Stimulated activated CD4-positive, alpha-beta T cell treated with anti-CD3 and anti-CD28 coated beads, Interleukin-4, amount 100 ng/mL, for 48 hours (primary cell): ENCODE data around the gene SSX4B.
"Not testable (repeated sequence)": the region's sequence is repeated elsewhere in the genome, so short reads cannot be mapped to it uniquely, and the experiment has no call there.

ENCODE experiments used
- DNase-seq, 2 donors: peaks; one replicate each; pipeline ENCODE4 v3.0.0-alpha.2; 2020; ENCODE audit warnings: low read depth in 2 of 2

SSX4B gene

GRCh38 chrX:48411860-48412259 is at the start of gene SSX4B:
Gene SSX4B (minus strand): TSS chrX:48411960. CDS start chrX:48411372, 588 bp downstream.
- DNase-seq = not testable (repeated sequence)

GRCh38 chrX:48460606-48461005 is 48.8 kb upstream of the SSX4B start:
- no peak for DNase-seq

- no peak for DNase-seq
Observed at GRCh38 chrX:48460031-48460430, 48.3 kb upstream of the SSX4B start.

GRCh38 chrX:48459483-48459882 is 47.7 kb upstream of the SSX4B start:
- DNase-seq = no peak

GRCh38 chrX:48458711-48459110 is 47.0 kb upstream of the SSX4B start:
- no peak for DNase-seq

- DNase-seq = no peak
Observed at GRCh38 chrX:48456628-48457331, 45.0 kb upstream of the SSX4B start.

- no peak for DNase-seq
Observed at GRCh38 chrX:48451708-48452107, 39.9 kb upstream of the SSX4B start.

GRCh38 chrX:48450076-48450475 is 38.3 kb upstream of the SSX4B start:
- no peak for DNase-seq

- DNase-seq = not testable (repeated sequence)
Observed at GRCh38 chrX:48447201-48447600, 35.4 kb upstream of the SSX4B start.

- DNase-seq = not testable (repeated sequence)
Observed at GRCh38 chrX:48433713-48434112, 22.0 kb upstream of the SSX4B start.

- DNase-seq = not testable (repeated sequence)
Observed at GRCh38 chrX:48430166-48430565, 18.4 kb upstream of the SSX4B start.

GRCh38 chrX:48429606-48430005 is 17.8 kb upstream of the SSX4B start:
- DNase-seq = not testable (repeated sequence)

- not testable (repeated sequence) for DNase-seq
Observed at GRCh38 chrX:48427027-48427716, 15.4 kb upstream of the SSX4B start.

GRCh38 chrX:48397825-48398224 is 13.9 kb downstream of the SSX4B start:
- DNase-seq = not testable (repeated sequence)

- not testable (repeated sequence) for DNase-seq
Observed at GRCh38 chrX:48396931-48397330, 14.8 kb downstream of the SSX4B start.

GRCh38 chrX:48383239-48383638 is 28.5 kb downstream of the SSX4B start, which contains the start of gene SSX4:
Gene SSX4 (plus strand): TSS chrX:48383539. CDS start chrX:48384054, 515 bp downstream.
- not testable (repeated sequence) for DNase-seq

GRCh38 chrX:48370408-48370807 is 41.4 kb downstream of the SSX4B start:
- not testable (repeated sequence) for DNase-seq

- DNase-seq = not testable (repeated sequence)
Observed at GRCh38 chrX:48367717-48368408, 43.9 kb downstream of the SSX4B start.

GRCh38 chrX:48359281-48359680 is 52.5 kb downstream of the SSX4B start:
- DNase-seq = not testable (repeated sequence)

- DNase-seq = no peak
Observed at GRCh38 chrX:48357681-48358080, 54.1 kb downstream of the SSX4B start.

GRCh38 chrX:48356315-48357094 is 55.3 kb downstream of the SSX4B start, which contains the start of gene SSX3:
Gene SSX3 (minus strand): TSS chrX:48356703. CDS start chrX:48355249, 1,454 bp downstream.
- DNase-seq = not testable (repeated sequence)
